GM21381 (cell line): ENCODE results near the gene CCDC192.
"Not testable (repeated sequence)": the region's sequence is repeated elsewhere in the genome, so short reads cannot be mapped to it uniquely, and the experiment has no call there.

Experiments
- ATAC-seq: cut with Tn5 transposase; IDR thresholded peaks from one replicate; pipeline ENCODE4 v1.9.1; 2021; ENCODE audit warnings: mild to moderate bottlenecking, moderate library complexity; ENCODE audit not compliant: unreplicated experiment

Gene CCDC192

DNA sequence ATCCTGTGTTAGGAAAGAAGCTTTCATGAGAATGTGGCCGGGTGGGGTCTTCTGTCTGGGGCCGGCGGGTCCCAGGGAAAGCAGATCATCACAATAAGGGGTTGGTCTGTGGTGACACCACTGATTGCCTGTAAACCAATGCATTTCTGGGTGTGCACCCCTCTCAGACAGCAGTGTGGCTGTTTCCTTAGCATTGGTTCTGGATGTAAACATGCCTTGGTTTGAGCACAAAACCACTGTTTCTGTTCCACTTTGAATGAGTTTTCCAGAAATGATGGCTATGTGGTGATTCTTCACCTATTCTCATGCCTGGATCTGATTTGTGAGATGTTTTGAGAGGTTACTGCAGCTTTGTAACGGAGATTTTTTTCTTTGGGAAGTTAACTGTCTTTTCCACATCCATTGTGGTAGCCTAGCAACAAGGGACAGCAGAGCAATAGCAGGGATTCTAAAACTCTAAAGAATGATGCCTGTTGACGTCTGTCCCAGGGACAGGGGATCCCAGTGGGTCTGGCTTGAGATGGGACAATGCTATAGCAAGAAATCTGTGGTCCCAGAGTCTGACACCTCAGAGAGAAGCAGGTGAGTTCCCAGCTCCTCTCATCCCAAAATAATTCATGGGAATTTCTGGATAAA lies at the start of gene CCDC192:
CCDC192 (plus strand) TSS at position 466 of the 636 bp plus-strand sequence; CDS start at position 521, 55 bp downstream.
- ATAC-seq: no peak

DNA sequence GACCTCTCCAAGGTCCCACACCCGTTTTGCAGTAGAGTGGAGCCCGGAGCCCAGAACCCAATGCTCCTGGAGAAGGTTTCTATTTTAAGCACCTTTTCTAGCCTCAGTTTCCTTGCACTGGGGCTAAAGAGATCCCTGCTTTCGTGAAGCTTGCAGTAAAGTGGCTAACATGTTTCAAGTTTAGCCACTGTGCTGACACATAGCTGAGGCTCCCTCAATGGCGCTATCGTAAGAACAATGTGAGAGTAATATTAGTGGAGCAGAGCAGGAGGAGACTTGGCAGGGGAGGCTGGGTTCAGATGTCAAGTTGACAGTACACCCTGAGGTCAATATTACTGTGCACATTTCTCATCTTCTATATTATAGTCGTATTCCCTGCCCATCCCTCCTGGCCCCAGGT lies 46.4 kb upstream of the CCDC192 start:
- ATAC-seq: no peak

DNA sequence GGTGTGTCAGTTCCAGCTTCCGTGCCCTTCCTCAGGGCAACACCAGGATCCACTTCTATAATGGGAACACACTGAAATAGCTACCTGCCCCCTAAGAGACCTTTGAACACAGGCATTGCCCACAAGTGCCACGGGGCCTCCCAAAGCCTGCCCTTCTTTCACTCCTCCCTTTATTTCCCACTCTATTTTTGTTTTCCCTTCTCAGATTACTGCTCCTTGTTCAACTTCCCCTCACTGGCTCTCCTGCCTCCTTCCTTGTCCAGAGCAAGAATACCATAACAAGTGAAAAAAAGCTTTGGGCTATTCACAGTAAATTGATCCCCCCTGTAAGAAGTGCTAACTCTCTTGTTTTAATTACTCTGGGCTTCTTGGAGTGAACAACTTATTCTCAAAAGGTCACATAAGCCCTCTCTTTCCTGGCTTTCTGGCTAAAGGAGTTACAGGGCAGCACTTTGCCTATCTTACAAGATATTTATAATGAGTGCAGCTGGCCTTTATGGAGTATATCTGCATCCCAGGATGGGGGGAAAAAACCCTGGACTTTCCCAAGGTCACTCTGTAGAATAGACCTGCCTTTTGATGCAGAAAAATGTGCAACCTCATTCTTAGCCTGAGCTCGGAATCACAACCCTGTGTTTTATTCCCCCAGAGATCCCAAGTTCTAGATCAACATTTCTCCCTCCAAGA lies 43.0 kb upstream of the CCDC192 start:
- ATAC-seq: no peak

- ATAC-seq: no peak
These were observed 39.1 kb upstream of the CCDC192 start for GRCh38 chr5:127664093-127664492.

- ATAC-seq: no peak
These were observed 37.5 kb upstream of the CCDC192 start for GRCh38 chr5:127665641-127666040.

- no peak for ATAC-seq
These were observed 37.0 kb upstream of the CCDC192 start for GRCh38 chr5:127666043-127666716.

- ATAC-seq: no peak
These were observed 35.3 kb upstream of the CCDC192 start for GRCh38 chr5:127667926-127668325.

- ATAC-seq: no peak
These were observed 32.0 kb upstream of the CCDC192 start for GRCh38 chr5:127671218-127671617.

DNA sequence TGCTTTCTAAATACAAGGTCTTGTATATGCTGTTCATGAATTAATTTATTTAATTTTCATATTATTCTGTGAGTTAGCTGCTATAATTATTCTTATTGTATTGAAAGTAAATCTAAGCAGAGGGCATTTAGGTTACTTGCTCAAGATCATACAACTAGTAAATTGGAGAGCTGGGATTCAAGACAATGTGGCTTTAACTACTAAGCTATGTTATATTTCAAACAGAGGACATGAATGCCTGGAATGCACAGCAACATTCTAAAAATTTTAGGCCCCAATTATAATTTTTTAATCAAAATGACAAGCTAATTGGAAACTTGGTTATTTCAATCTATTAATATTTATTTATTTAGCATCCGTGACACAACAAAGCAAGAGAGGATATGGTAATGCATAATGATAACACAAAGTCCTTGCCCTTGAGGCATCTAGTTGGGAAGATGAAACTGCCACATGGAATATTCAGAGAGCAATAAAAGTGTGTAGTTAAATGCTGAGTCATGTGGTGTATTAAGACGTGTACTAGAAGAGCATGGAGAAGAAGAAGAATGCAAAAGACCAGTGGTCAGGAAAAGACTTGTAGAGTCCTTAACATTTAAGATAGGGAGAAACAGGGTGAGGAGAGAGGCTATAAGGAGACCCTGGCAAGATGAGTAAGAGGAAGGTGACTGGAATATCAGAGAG lies 29.9 kb upstream of the CCDC192 start:
- no peak for ATAC-seq

- not testable (repeated sequence) for ATAC-seq
These were observed 26.2 kb upstream of the CCDC192 start for GRCh38 chr5:127676951-127677350.

- ATAC-seq: not testable (repeated sequence)
These were observed 23.4 kb upstream of the CCDC192 start for GRCh38 chr5:127679691-127680330.

GRCh38 chr5:127680595-127680994 lies 22.6 kb upstream of the CCDC192 start:
- ATAC-seq: no peak

GRCh38 chr5:127683008-127683407 lies 20.2 kb upstream of the CCDC192 start:
- no peak for ATAC-seq

DNA sequence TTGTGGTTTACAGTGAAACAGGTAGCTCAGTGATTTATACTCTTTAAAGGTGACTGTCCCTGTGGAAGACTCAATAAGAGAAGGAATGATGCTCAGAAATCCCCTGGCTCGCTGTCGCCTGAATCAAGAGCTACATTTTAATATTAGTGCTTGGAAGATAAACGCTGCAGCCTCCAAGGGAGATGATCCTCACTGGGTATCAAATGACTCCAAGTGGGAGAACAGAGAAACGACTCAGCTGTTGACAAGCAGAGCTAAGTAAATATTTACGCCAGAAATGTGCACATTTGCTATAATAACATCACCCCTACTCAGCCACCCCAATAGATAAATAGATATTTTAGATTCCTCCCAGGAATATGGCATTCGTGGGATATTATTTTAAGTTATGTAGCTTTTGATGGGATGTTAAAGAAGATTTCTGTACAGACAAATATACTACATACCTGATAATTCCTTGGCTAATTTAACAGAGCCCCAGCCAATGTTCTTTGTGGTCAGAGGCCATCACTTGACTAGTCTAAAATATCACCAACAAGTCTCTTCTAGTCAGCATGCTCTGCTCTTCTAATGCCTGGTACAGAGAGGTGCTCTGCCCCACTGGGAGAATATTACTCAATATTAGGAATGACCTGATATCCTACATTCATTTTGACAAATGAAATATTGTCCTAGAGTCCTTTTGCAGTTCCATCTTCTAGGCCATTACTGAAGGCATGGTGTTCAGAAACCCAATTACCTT lies 18.3 kb upstream of the CCDC192 start:
- no peak for ATAC-seq

DNA sequence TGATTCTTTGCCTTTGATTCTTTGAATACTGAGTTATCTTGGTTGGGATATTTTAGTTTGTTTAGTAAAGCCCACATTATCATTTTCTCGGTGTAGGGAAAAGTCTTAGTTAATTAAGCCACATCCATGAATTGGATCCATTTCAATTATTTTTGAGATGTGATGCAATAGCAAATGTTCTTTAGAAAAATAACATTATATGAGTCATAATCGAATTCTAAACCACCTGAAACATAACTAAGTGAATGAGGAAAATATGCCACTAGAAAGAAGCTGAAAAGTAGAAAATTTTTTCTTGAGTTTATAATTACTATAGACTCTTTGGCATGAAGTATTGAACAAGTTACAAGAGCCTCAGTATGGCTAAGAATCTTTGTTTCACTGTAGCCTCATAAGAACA lies 17.5 kb upstream of the CCDC192 start:
- no peak for ATAC-seq

DNA sequence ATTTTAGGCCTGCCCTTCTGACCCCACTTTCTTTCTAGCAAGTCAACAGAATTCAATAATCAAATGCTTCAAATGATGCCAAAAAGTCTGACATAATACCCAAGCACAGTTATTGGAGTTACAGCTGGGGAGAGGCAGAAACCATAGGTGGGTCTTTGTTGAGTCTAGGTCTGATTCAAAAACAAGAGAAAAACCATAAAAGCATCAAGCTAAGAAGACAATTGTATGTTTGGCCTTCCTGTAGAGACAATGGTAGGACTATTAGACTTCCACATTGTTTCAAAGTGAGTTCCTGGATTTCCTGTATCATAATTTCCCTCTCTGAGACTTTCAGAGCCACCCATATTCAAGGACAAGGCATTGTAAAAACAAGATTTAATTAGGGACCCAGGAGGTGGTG lies 16.8 kb upstream of the CCDC192 start:
- no peak for ATAC-seq

DNA sequence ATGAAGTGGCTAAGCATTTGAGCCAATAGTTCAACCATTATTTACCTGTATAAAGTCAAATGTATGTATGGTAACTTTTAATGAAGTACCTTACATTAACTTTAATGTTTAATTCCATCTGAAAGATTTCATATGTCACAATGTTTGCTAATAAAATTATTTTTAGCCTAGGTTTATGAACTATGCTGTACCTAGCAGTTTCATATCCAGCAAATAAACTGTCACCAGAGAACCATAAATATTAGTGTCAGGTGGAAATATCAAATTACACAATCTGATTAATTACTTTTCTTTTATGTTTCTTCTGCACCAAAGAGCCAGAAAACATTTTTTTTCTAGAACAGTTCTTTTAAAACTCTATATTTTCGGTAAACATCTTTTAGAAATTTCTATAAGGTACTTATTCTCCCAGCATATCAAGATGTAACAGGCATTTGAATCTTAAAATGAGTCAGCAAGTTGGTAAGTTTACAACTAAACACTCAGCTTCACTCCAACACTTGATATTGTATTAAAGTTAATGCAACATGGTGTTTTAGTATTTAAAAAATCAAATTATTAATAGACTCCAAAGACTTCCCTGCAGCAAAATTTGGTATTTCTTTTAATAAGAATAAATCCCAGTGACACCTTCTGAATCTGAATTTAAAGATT lies 8.5 kb upstream of the CCDC192 start:
- ATAC-seq: no peak

GRCh38 chr5:127695346-127695745 lies 7.8 kb upstream of the CCDC192 start:
- no peak for ATAC-seq

DNA sequence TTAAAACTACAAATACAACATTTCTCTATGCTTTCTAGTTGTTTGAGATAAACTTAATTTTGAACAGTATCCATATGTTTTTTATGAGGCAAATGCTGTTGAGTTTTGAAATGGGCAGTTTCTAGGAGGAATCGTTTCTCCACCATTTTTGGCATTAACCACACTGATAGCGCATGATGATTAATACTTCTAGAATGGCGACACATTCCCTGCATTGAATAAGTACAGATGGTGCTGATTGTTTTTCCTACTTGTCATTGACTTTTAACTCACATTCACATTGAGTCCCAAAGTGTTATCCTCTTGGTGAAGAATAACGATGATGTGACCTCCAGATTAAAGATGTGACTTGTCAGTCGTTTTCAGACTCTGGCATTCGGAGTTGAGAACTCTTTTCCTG lies 6.5 kb upstream of the CCDC192 start:
- ATAC-seq: no peak
